Naive thymus-derived CD8-positive, alpha-beta T cell (primary cell): ENCODE data around the gene PFN4. TPM values are rescaled to one million over a fixed set of nuclear protein-coding genes. Genes with fewer than 3 reads are reported as not detected.

Source experiments
- ATAC-seq, 2 donors: fragments of 150-1000 bp; cut with Tn5 transposase in 1 of 2; sonication (Bioruptor Pico), chemical (Tn5 transposase) in 1 of 2; 1 replicate in 1 of 2; 2 replicates in 1 of 2; pipeline ENCODE4 v1.10.0; 2021; ENCODE audit warnings: mild to moderate bottlenecking in 2 of 2, moderate library complexity in 2 of 2
- POLR2A ChIA-PET: fragments of 350-600 bp; sonication (Branson Sonifier 250); formaldehyde crosslinking; loops from one replicate; lab custom pipeline; 2021; ENCODE audit warnings: antibody characterized with exemption; lab: Charles Lee
- DNase-seq, 10 donors: peaks; one replicate each; pipeline versions ENCODE4 v3.0.0 to v3.0.0-alpha.2; 2020 to 2022
- H3K27ac Mint-ChIP-seq, 10 donors: one replicate each; pipeline ENCODE4 v1.8.0; 2020 to 2022; ENCODE audit warnings: mild to moderate bottlenecking in 10 of 10, mixed read lengths in 10 of 10, moderate library complexity in 4 of 10, inconsistent platforms in 1 of 10
- H3K27me3 Mint-ChIP-seq, 5 donors: one replicate each; pipeline ENCODE4 v1.8.0; 2021 to 2022; ENCODE audit warnings: mixed read lengths in 5 of 5
- H3K36me3 Mint-ChIP-seq, 3 donors: one replicate each; pipeline ENCODE4 v1.8.0; 2020 to 2022; ENCODE audit warnings: mixed read lengths in 3 of 3, mild to moderate bottlenecking in 2 of 3, inconsistent platforms in 1 of 3
- H3K4me1 Mint-ChIP-seq, 4 donors: one replicate each; pipeline ENCODE4 v1.8.0; 2021 to 2022; ENCODE audit warnings: mixed read lengths in 4 of 4
- H3K4me3 Mint-ChIP-seq, 10 donors: one replicate each; pipeline ENCODE4 v1.8.0; 2020 to 2022; ENCODE audit warnings: mild to moderate bottlenecking in 10 of 10, mixed read lengths in 10 of 10, moderate library complexity in 6 of 10, inconsistent platforms in 1 of 10
- H3K9me3 Mint-ChIP-seq, 9 donors: one replicate each; pipeline ENCODE4 v1.8.0; 2020 to 2022; ENCODE audit warnings: mixed read lengths in 9 of 9, mild to moderate bottlenecking in 3 of 9, inconsistent platforms in 1 of 9, moderate library complexity in 1 of 9
- polyA plus RNA-seq, 3 donors: library from polyadenylated mRNA; unstranded; fragments of 300-500 nt; fragmentation: Illumina TruSeq; gene quantifications; one replicate each; pipeline ENCODE4 v1.2.3, GENCODE V29; 2021
- total RNA-seq, 8 experiments: library from RNA in 2 of 8; stranded (reverse) in 2 of 8; gene quantifications; one replicate each; pipeline ENCODE4 v1.2.3 and lab custom pipeline; 2021 to 2026

PFN4 gene
- total and polyA plus RNA-seq, 5 experiments from 2014 or later = not detected

DNA sequence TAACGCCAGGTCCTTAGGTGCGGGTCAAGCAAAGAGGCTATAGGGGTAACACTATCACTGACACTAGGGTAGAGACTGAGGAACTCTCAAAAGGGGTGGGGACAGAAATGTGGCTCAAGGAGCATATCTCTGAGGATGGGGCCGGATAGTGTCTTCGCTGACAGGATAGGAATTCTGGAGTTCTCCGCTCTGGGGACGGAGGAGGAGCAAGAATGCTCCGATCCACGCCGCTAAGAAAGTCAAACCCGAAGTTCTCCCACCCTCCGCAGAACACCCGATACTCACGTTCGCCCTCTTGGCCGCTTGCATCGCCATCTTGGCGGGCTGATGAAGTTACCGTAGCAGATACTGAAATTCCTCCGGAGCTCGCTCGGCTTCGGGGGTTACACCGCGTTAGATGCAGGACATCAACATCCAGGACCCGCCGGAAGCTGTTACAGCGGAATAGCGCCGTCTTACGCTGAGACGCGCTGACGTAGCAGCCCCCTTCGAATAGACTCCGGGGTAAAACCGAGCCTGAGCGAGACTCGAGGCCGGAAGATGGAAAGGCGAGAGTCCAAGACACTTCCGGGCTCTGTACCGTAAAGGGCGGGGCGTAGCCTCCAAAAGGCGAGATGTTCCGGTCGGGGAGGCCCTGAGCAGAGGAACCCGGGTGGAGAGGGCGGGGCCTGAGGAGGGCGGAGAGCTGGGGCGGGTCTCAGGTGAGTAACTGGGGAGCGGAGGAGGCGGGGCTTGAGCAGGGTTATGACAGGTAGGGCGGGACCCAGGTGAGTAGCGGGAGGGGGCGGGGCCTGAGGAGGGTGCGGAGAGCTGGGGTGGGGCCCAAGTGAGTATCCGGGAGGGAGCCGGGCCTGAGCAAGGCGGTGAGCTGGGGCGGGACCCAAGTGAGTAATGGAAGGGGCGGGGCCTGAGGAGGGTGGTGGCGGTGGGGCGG is 47.0 kb downstream of the PFN4 start, which contains the start of gene SF3B6:
Gene SF3B6 (minus strand): TSS at position 412 of the 934 bp plus-strand sequence. CDS start 97 bp downstream, at position 315.
- H3K9me3 Mint-ChIP-seq = no peaks in the 10 kb centered on the region
- peak within 1 kb of the TSS; percentile 96 to 100 (median 99) for H3K4me3 Mint-ChIP-seq
- H3K4me1 Mint-ChIP-seq = peaks cover 13 to 40% (median 35%) of the 10 kb centered on the region in 4 donors
- peaks cover 0 to 37% (median 3%) of the 10 kb centered on the region in 3 donors for H3K36me3 Mint-ChIP-seq
- ATAC-seq (peak; percentile 81 to 82), DNase-seq (peak; percentile 97 to 100 (median 100))
- POLR2A ChIA-PET = interaction anchor here (0.6 to 5.9 kb wide), 10 partner anchors 9 to 717 kb away, joined by 3 to 98 read pairs (median 4); partner anchors contain the start of genes ATAD2B, FKBP1B, TP53I3 and UBXN2A
- no peaks in the 10 kb centered on the region for H3K27me3 Mint-ChIP-seq
- H3K27ac Mint-ChIP-seq = peak within 1 kb of the TSS; percentile 94 to 100 (median 99)

DNA sequence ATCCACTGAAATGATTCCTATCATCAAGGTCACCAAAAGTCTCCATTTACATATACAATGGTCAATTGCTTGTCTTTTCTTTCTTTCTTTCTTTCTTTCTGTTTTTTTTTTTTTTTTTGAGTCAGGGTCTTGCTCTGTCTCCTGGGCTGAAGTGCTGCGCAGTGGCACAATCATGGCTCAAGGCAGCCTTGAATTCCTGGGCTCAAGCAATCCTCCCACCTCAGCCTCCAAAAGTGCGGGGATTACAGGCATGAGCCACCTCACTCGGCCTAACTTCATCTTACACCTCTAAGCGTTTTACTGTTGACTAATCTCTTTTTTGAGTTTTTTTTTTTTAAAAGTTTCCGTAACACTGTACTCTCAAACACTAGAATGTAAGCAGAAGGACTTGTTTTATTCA is 47.9 kb downstream of the PFN4 start:
- H3K4me1 Mint-ChIP-seq = peaks cover 13 to 40% (median 35%) of the 10 kb centered on the region in 4 donors
- DNase-seq = no peak
- ATAC-seq = no peak
- H3K27ac Mint-ChIP-seq = peak overlapping the region; percentile 18 to 100 (median 99)
- POLR2A ChIA-PET = interaction anchor here (1.8 to 5.9 kb wide), 3 partner anchors 28 to 149 kb away, joined by 13 to 98 read pairs (median 48); partner anchors contain the start of genes ATAD2B, FKBP1B, UBXN2A and WDCP
- peak overlapping the region; percentile 96 to 100 (median 99) for H3K4me3 Mint-ChIP-seq
- no peaks in the 10 kb centered on the region for H3K9me3 Mint-ChIP-seq
- peaks cover 0 to 33% (median 3%) of the 10 kb centered on the region in 3 donors for H3K36me3 Mint-ChIP-seq
- H3K27me3 Mint-ChIP-seq = no peaks in the 10 kb centered on the region

DNA sequence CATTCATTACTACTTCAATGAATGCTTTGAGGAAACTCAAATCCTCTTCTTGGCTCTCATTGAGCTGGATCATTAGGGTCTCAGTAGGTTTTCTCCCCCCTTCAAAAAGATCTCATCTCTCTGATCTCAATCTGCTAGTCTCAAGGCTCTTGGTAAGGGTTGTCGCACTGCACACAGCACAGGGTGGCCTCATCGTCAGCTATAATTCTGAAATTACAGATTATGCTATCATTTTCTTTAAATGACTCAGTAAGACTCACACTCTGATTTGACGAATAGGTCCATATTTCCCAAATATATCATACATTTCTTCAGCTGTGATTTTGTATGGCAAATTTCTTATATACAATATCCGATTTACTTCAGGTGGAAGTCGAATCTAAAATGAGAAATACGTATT is 49.3 kb downstream of the PFN4 start:
- Mint-ChIP-seq H3K4me3 (peak overlapping the region in 2 of 10 donors; percentile 16 to 50), H3K36me3 (peaks cover 0 to 33% (median 3%) of the 10 kb centered on the region in 3 donors), H3K27ac (peak overlapping the region in 5 of 10 donors; percentile 10 to 60 (median 34)), H3K27me3 (no peaks in the 10 kb centered on the region), H3K4me1 (peaks cover 15 to 40% (median 36%) of the 10 kb centered on the region in 4 donors), H3K9me3 (no peaks in the 10 kb centered on the region)
- ATAC-seq (no peak), DNase-seq (no peak)
- POLR2A ChIA-PET = no interaction called here

DNA sequence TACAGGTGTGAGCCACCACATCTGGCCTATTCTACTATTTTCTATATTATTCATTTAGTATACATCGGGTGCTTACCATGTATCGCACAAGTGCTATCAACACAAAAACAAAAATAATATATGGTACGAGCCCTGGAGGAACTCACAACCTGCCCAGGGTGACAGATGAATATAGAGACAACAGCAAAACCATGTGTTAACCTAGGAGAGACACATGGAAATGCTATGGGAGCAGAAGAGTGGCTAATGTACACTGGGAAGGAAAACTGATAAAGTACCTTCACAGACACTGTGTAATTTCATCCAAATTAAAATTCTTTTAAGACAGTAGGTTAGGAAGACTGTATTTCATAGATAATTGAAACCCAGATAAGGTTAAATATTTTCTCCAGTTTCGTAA is 50.9 kb downstream of the PFN4 start:
- Mint-ChIP-seq H3K27me3 (no peaks in the 10 kb centered on the region), H3K4me3 (no peak overlapping the region), H3K27ac (peak overlapping the region in 3 of 10 donors; percentile 9 to 34 (median 24)), H3K4me1 (peaks cover 12 to 31% (median 28%) of the 10 kb centered on the region in 4 donors), H3K9me3 (no peaks in the 10 kb centered on the region), H3K36me3 (peaks cover 0 to 47% (median 3%) of the 10 kb centered on the region in 3 donors)
- POLR2A ChIA-PET = interaction anchor here (0.6 kb wide), 1 partner anchor 53 kb away, joined by 3 read pairs; no protein-coding TSS in a partner anchor
- ATAC-seq (no peak), DNase-seq (no peak)

DNA sequence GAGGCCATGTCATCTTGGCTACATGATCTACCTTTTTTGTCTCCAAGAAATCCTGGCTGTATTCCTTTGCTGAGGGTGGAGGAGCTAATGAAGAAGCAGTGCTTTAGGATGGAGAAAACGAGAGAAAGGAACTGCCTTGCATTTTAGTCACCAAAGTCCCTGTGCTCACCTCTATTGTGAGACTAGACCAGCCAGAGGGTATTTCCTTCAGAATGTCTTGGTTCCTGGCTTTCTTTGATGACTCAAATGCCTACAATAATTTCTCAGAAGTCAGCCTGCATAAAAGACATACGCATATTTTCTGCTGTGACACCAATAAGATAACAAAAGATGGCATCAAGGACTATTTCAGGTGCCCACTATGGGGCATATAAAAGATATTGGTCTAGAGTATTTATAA is 57.8 kb downstream of the PFN4 start:
- Mint-ChIP-seq H3K4me1 (peaks cover 0 to 2% (median under 1%) of the 10 kb centered on the region in 4 donors), H3K27me3 (no peaks in the 10 kb centered on the region), H3K27ac (no peak overlapping the region), H3K4me3 (no peak overlapping the region), H3K36me3 (peaks cover 0 to 31% (median 0%) of the 10 kb centered on the region in 3 donors), H3K9me3 (no peaks in the 10 kb centered on the region)
- POLR2A ChIA-PET = no interaction called here
- ATAC-seq (no peak), DNase-seq (no peak)

Other genes with a start within 250 kb of the PFN4 start
- gene ATAD2B, start 196.2 kb downstream of the PFN4 start, total RNA-seq = 10 to 100 TPM; 40.2 to 41.4 TPM
- gene ATAD2B, start 196.2 kb downstream of the PFN4 start, polyA plus RNA-seq = 10 to 100 TPM in 1 of 3 donors, 1 to 10 TPM in 2; 7.2 to 11.4 (median 7.5) TPM
- gene UBXN2A, start 182.9 kb downstream of the PFN4 start, total RNA-seq = 10 to 100 TPM; 14.4 to 14.6 TPM
- gene UBXN2A, start 182.9 kb downstream of the PFN4 start, polyA plus RNA-seq = 10 to 100 TPM; 13.1 to 13.6 (median 13.6) TPM
- gene MFSD2B, start 113.2 kb downstream of the PFN4 start, total RNA-seq = under 1 TPM in 1 of 2 experiments, not detected in 1; 0.44 TPM
- under 1 TPM in 1 of 3 donors, not detected in 2; 0.14 TPM for gene MFSD2B, start 113.2 kb downstream of the PFN4 start, polyA plus RNA-seq
- gene WDCP, start 75.9 kb downstream of the PFN4 start, total RNA-seq = 10 to 100 TPM; 14.9 to 15.6 TPM
- gene WDCP, start 75.9 kb downstream of the PFN4 start, polyA plus RNA-seq = 1 to 10 TPM; 3.4 to 6.5 (median 5.0) TPM
- under 1 TPM; 0.39 to 0.49 TPM for gene FKBP1B, start 73.6 kb downstream of the PFN4 start, total RNA-seq
- 1 to 10 TPM in 1 of 3 donors, under 1 TPM in 1, not detected in 1; 0.77 to 1.9 TPM for gene FKBP1B, start 73.6 kb downstream of the PFN4 start, polyA plus RNA-seq
- 10 to 100 TPM; 55.8 to 57.7 TPM for gene SF3B6, start 47.0 kb downstream of the PFN4 start, total RNA-seq
- gene SF3B6, start 47.0 kb downstream of the PFN4 start, polyA plus RNA-seq = 100 to 1,000 TPM; 161 to 208 (median 195) TPM
- gene TP53I3, start 38.5 kb downstream of the PFN4 start, total RNA-seq = 1 to 10 TPM in 1 of 2 experiments, not detected in 1; 1.0 TPM
- gene TP53I3, start 38.5 kb downstream of the PFN4 start, polyA plus RNA-seq = under 1 TPM in 2 of 3 donors, not detected in 1; 0.39 to 0.44 TPM
- 10 to 100 TPM; 25.1 to 28.5 TPM for gene FAM228B, start 135 bp upstream of the PFN4 start, total RNA-seq
- 1 to 10 TPM; 6.5 to 8.7 (median 7.5) TPM for gene FAM228B, start 135 bp upstream of the PFN4 start, polyA plus RNA-seq
- 1 to 10 TPM in 1 of 2 experiments, under 1 TPM in 1; 0.26 to 1.2 TPM for gene FAM228A, start 51.7 kb upstream of the PFN4 start, total RNA-seq
- gene FAM228A, start 51.7 kb upstream of the PFN4 start, polyA plus RNA-seq = under 1 TPM in 1 of 3 donors, not detected in 2; 0.14 TPM
- gene ITSN2, start 237.2 kb upstream of the PFN4 start, total RNA-seq = 100 to 1,000 TPM; 141 to 156 TPM
- gene ITSN2, start 237.2 kb upstream of the PFN4 start, polyA plus RNA-seq = 10 to 100 TPM; 45.9 to 57.8 (median 47.1) TPM